IMR-90 (cell line): ENCODE results near the gene FXYD5. TPM values are rescaled to one million over a fixed set of nuclear protein-coding genes. Genes with fewer than 3 reads are reported as not detected.

Experiments used
- ATAC-seq: fragments of 200-7000 bp; cut with Tn5 transposase; 2 replicates; pipeline ENCODE4 v1.9.1; 2020; ENCODE audit warnings: low read depth, mild to moderate bottlenecking, moderate library complexity
- BruUV-seq: library from RNA; stranded (reverse); fragments of 400-500 nt; replicated peaks from 2 replicates; lab custom pipeline; 2021; lab: Mats Ljungman, UMichigan
- CTCF ChIA-PET: fragments of 300-600 bp; formaldehyde crosslinking; extraction: SDS; loops from one replicate; lab custom pipeline; 2021; ENCODE audit warnings: antibody characterized with exemption; lab: Yijun Ruan, JAX
- POLR2A ChIA-PET: fragments of 300-600 bp; sonication (Branson Sonifier 250); formaldehyde crosslinking; loops from one replicate; lab custom pipeline; 2022; ENCODE audit warnings: antibody characterized with exemption; ENCODE audit not compliant: unreplicated experiment; lab: Charles Lee
- DNase-seq: peaks from one replicate; pipeline ENCODE4 v3.0.0; 2013
- H2AFZ ChIP-seq: replicated peaks from 2 replicates; pipeline ENCODE3; 2013; ENCODE audit warnings: low read length, mild to moderate bottlenecking; ENCODE audit not compliant: poor library complexity
- H2AK5ac ChIP-seq: 2 replicates; pipeline ENCODE4 v1.6.1; 2013; ENCODE audit warnings: low read depth, low read length, inconsistent platforms
- H2AK9ac ChIP-seq: replicated peaks from 2 replicates; pipeline ENCODE3; 2013; ENCODE audit warnings: mild to moderate bottlenecking, low read depth, low read length, moderate library complexity; ENCODE audit not compliant: poor library complexity
- H2BK120ac ChIP-seq: 2 replicates; pipeline ENCODE4 v1.6.1; 2013; ENCODE audit warnings: low read depth, low read length, inconsistent platforms
- H2BK15ac ChIP-seq: 3 replicates; pipeline ENCODE4 v1.6.1; 2013; ENCODE audit warnings: low read depth, low read length, inconsistent platforms
- H2BK20ac ChIP-seq: 2 replicates; pipeline ENCODE4 v1.6.1; 2013; ENCODE audit warnings: low read depth, mild to moderate bottlenecking, inconsistent platforms, low read length, moderate library complexity
- H2BK5ac ChIP-seq: 2 replicates; pipeline ENCODE4 v1.6.1; 2013; ENCODE audit warnings: mild to moderate bottlenecking, low read depth, low read length, inconsistent platforms; ENCODE audit not compliant: poor library complexity, severe bottlenecking
- H3K14ac ChIP-seq: replicated peaks from 2 replicates; pipeline ENCODE4 v1.6.1; 2013; ENCODE audit warnings: low read depth, low read length, inconsistent platforms
- H3K18ac ChIP-seq: 2 replicates; pipeline ENCODE4 v1.6.1; 2013; ENCODE audit warnings: low read depth, low read length, control low read depth
- H3K23ac ChIP-seq: 2 replicates; pipeline ENCODE4 v1.6.1; 2013; ENCODE audit warnings: low read depth, low read length, inconsistent platforms
- H3K27ac ChIP-seq: 2 replicates; pipeline ENCODE4 v1.5.1; 2013; ENCODE audit warnings: mild to moderate bottlenecking, control low read depth, low read length; ENCODE audit not compliant: insufficient read depth
- H3K27me3 ChIP-seq: 2 replicates; pipeline ENCODE4 v1.6.1; 2013; ENCODE audit warnings: low read length; ENCODE audit not compliant: control insufficient read depth, insufficient read depth
- H3K36me3 ChIP-seq: 2 replicates; pipeline ENCODE4 v1.6.1; 2013; ENCODE audit warnings: low read length, mixed read lengths; ENCODE audit not compliant: control insufficient read depth, insufficient read depth
- H3K4ac ChIP-seq: 2 replicates; pipeline ENCODE4 v1.6.1; 2013; ENCODE audit warnings: low read depth, low read length, inconsistent platforms
- H3K4me1 ChIP-seq: 2 replicates; pipeline ENCODE4 v1.6.1; 2013; ENCODE audit warnings: low read length, mixed read lengths; ENCODE audit not compliant: control insufficient read depth, insufficient read depth
- H3K4me2 ChIP-seq: 2 replicates; pipeline ENCODE4 v1.6.1; 2013; ENCODE audit warnings: low read depth, mild to moderate bottlenecking, control low read depth, low read length, moderate library complexity
- H3K4me3 ChIP-seq: 2 replicates; pipeline ENCODE4 v1.5.1; 2013; ENCODE audit warnings: low read depth, mild to moderate bottlenecking, control low read depth, low read length, moderate library complexity; ENCODE audit not compliant: insufficient read depth
- H3K56ac ChIP-seq: 2 replicates; pipeline ENCODE4 v1.6.1; 2013; ENCODE audit warnings: low read length, inconsistent platforms; ENCODE audit not compliant: insufficient read depth; ENCODE audit errors: extremely low read depth
- H3K79me1 ChIP-seq, 2 experiments: 2 replicates each; pipeline ENCODE4 v1.6.1; 2013; ENCODE audit warnings: low read length in 2 of 2, inconsistent platforms in 1 of 2, low read depth in 1 of 2
- H3K9ac ChIP-seq: 2 replicates; pipeline ENCODE4 v1.6.1; 2013; ENCODE audit warnings: low read depth, low read length, control low read depth
- H3K9me1 ChIP-seq: 2 replicates; pipeline ENCODE4 v1.6.1; 2013; ENCODE audit warnings: low read length, inconsistent platforms; ENCODE audit not compliant: insufficient read depth
- H3K9me3 ChIP-seq: 2 replicates; pipeline ENCODE4 v1.6.1; 2013; ENCODE audit warnings: low read length; ENCODE audit not compliant: control insufficient read depth, insufficient read depth
- H4K20me1 ChIP-seq: 2 replicates; pipeline ENCODE4 v1.6.1; 2013; ENCODE audit warnings: low read length, inconsistent platforms; ENCODE audit not compliant: insufficient read depth
- H4K5ac ChIP-seq: 2 replicates; pipeline ENCODE4 v1.6.1; 2013; ENCODE audit warnings: mild to moderate bottlenecking, low read depth, low read length, control low read depth
- H4K8ac ChIP-seq, 2 experiments: 2 replicates each; pipeline ENCODE4 v1.6.1; 2013; ENCODE audit warnings: low read depth in 2 of 2, low read length in 2 of 2, control low read depth in 1 of 2, inconsistent platforms in 1 of 2
- H4K91ac ChIP-seq: 2 replicates; pipeline ENCODE4 v1.6.1; 2013; ENCODE audit warnings: low read depth, low read length, inconsistent platforms; ENCODE audit not compliant: insufficient read depth
- BHLHE40 ChIP-seq: fragments of 150-350 bp; IDR thresholded peaks from 2 replicates; pipeline ENCODE4 v1.6.1; 2016; ENCODE audit warnings: mild to moderate bottlenecking, low read depth, low read length
- CEBPB ChIP-seq: IDR thresholded peaks from 2 replicates; pipeline ENCODE4 v1.6.1; 2012; ENCODE audit warnings: low read depth, low read length, improper control_type of control experiment
- CHD1 ChIP-seq: IDR thresholded peaks from 2 replicates; pipeline ENCODE4 v1.6.1; 2012; ENCODE audit warnings: low read depth, low read length, improper control_type of control experiment
- CTCF ChIP-seq: conservative IDR thresholded peaks from 2 replicates; pipeline ENCODE4 v1.5.1; 2012; ENCODE audit warnings: mild to moderate bottlenecking, low read depth, low read length, improper control_type of control experiment
- FOS ChIP-seq: fragments of 150-350 bp; IDR thresholded peaks from 2 replicates; pipeline ENCODE4 v1.6.1; 2016; ENCODE audit warnings: low read depth, low read length
- MAFK ChIP-seq: IDR thresholded peaks from 2 replicates; pipeline ENCODE4 v1.6.1; 2012; ENCODE audit warnings: low read depth, low read length, improper control_type of control experiment
- MAZ ChIP-seq: IDR thresholded peaks from 2 replicates; pipeline ENCODE4 v1.6.1; 2012; ENCODE audit warnings: low read depth, mild to moderate bottlenecking, low read length, improper control_type of control experiment, moderate library complexity, borderline replicate concordance
- MXI1 ChIP-seq: IDR thresholded peaks from 2 replicates; pipeline ENCODE4 v1.6.1; 2012; ENCODE audit warnings: low read depth, mild to moderate bottlenecking, low read length, moderate library complexity, borderline replicate concordance
- NFE2L2 ChIP-seq: fragments of 150-350 bp; IDR thresholded peaks from 2 replicates; pipeline ENCODE4 v1.6.1; 2016; ENCODE audit warnings: low read depth, mild to moderate bottlenecking, low read length
- POLR2A ChIP-seq: IDR thresholded peaks from 2 replicates; pipeline ENCODE4 v1.6.1; 2012; ENCODE audit warnings: mild to moderate bottlenecking, low read depth, low read length
- RAD21 ChIP-seq: IDR thresholded peaks from 2 replicates; pipeline ENCODE4 v1.6.1; 2012; ENCODE audit warnings: low read length, improper control_type of control experiment
- RCOR1 ChIP-seq: IDR thresholded peaks from 2 replicates; pipeline ENCODE4 v1.6.1; 2012; ENCODE audit warnings: mild to moderate bottlenecking, low read length, improper control_type of control experiment; ENCODE audit not compliant: insufficient replicate concordance
- RFX5 ChIP-seq: IDR thresholded peaks from 2 replicates; pipeline ENCODE4 v1.8.0; 2012; ENCODE audit warnings: low read depth, mild to moderate bottlenecking, low read length, moderate library complexity
- SMC3 ChIP-seq: fragments of 150-350 bp; IDR thresholded peaks from 2 replicates; pipeline ENCODE4 v1.6.1; 2016; ENCODE audit warnings: low read depth, mild to moderate bottlenecking, antibody characterized with exemption, low read length, moderate library complexity
- WGBS, 2 experiments: methylation state at CpG; one replicate each; pipeline versions ENCODE4 v1.1.5 to v1.1.7; 2013; ENCODE audit warnings: missing lambda C conversion rate in 2 of 2; ENCODE audit not compliant: insufficient read length in 1 of 2; ENCODE audit errors: extremely low coverage in 2 of 2; 5-methylcytosine and 5-hydroxymethylcytosine counted together
- dilution Hi-C: fragments of 300-500 bp; cut with HindIII; formaldehyde crosslinking; loops from one replicate; pipeline ENCODE4 v1.14.3; 2018; ENCODE audit warnings: low sequenced_read_pairs; ENCODE audit not compliant: unreplicated experiment
- in situ Hi-C: fragments of 300-500 bp; cut with MboI; formaldehyde crosslinking; loops from 3 replicates; pipeline ENCODE4 v1.14.3; 2019; ENCODE audit warnings: low sequenced_read_pairs, inconsistent platforms, mixed read lengths
- intact Hi-C: fragments of 100-400 bp; cut with micrococcal nuclease; formaldehyde crosslinking; loops from 2 replicates; pipeline ENCODE4 v1.10.0; 2022
- polyA plus RNA-seq, 3 experiments: library from polyadenylated mRNA; depleted of rRNA; stranded (reverse); fragments of >200 nt; gene quantifications; 2 replicates each; pipeline ENCODE4 v1.2.3, GENCODE V29; 2012; ENCODE audit warnings: low replicate concordance in 1 of 3
- total RNA-seq: library from RNA; depleted of rRNA; stranded (reverse); fragments of >200 nt; gene quantifications from 2 replicates; pipeline ENCODE4 v1.2.3, GENCODE V29; 2012
- TF ChIP-seq, protein P1 (sequence below): fragments of 150-350 bp; IDR thresholded peaks from 2 replicates; pipeline ENCODE4 v1.6.1; 2017; ENCODE audit warnings: mild to moderate bottlenecking, antibody characterized with exemption, low read length, low read depth
- TF ChIP-seq, protein P2 (sequence below): fragments of 150-350 bp; IDR thresholded peaks from 2 replicates; pipeline ENCODE4 v1.6.1; 2016; ENCODE audit warnings: low read depth, mild to moderate bottlenecking, low read length, moderate library complexity, borderline replicate concordance

FXYD5 gene
- total and polyA plus RNA-seq, 2 of the 4 experiments (the other 2 are of a cell fraction), result 53.6 to 245 TPM

DNA sequence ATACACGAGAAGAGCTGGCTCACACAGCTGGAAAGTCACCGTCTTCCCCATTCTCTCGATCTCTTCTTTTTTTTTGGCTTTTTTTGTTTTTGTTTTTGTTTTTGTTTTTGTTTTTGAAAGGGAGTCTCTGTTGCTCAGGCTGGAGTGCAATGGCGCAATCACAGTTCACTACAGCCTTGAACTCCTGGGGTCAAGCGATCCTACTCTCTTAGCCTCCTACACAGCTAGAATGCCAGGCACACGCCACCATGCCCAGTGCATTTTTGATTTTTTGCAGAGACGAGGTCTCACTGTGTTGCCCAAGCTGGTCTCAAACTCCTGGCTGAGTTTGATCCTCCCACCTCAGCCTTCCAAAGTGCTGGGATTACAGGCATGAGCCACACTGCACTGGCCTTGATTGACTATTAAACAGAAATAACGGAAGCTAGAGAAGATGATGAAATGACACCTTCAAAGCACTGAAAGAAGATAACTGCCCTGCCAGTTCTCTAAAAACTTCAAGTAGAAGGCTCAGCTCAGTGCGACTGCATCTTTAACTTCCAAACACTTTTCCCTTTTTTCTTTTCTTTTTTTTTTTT is 34.9 kb upstream of the FXYD5 start:
- H3K9me1 ChIP-seq, result 0 out of 2 replicates have a peak, but pooled peaks cover 5% of the 10 kb centered on the region
- no peak overlapping the region for H3K4ac ChIP-seq
- BruUV-seq, result no TSS peak
- H3K4me1 ChIP-seq, result peaks cover under 1% of the 10 kb centered on the region; the same call in 1 of the 2 replicates
- no peak overlapping the region for H3K23ac ChIP-seq
- H4K5ac ChIP-seq, result no peak overlapping the region
- H3K18ac ChIP-seq, result no peak overlapping the region
- CTCF ChIA-PET, result no interaction called here
- H2BK15ac ChIP-seq, result no peak overlapping the region
- WGBS, 2 experiments, result 90% methylated on average over 2 of the region's 9 CpGs; no CpG with 5 or more reads in 1 of the 2 experiments
- H3K14ac ChIP-seq, result no peak overlapping the region
- in situ Hi-C loops, result no loop called here
- H3K79me1 ChIP-seq, result 0 out of 4 replicates have a peak, but pooled peaks cover 0 to 7% of the 10 kb centered on the region in 2 experiments
- no peak for ATAC-seq
- H2AK9ac ChIP-seq, result no peak overlapping the region
- no peak overlapping the region for H4K8ac ChIP-seq
- H3K36me3 ChIP-seq, result no peaks in the 10 kb centered on the region
- DNase-seq, result no peak
- intact Hi-C loops, result no loop called here
- H4K91ac ChIP-seq, result no peak overlapping the region
- TF ChIP-seq FOS (no peak), RFX5 (no peak), RAD21 (no peak), MAZ (no peak), CTCF (no peak), CHD1 (no peak), MAFK (no peak), BHLHE40 (no peak), RCOR1 (no peak), MXI1 (no peak), CEBPB (no peak), POLR2A (no peak), SMC3 (no peak), NFE2L2 (no peak)
- TF ChIP-seq, protein P1, sequence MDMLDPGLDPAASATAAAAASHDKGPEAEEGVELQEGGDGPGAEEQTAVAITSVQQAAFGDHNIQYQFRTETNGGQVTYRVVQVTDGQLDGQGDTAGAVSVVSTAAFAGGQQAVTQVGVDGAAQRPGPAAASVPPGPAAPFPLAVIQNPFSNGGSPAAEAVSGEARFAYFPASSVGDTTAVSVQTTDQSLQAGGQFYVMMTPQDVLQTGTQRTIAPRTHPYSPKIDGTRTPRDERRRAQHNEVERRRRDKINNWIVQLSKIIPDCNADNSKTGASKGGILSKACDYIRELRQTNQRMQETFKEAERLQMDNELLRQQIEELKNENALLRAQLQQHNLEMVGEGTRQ, result no peak
- TF ChIP-seq, protein P2, sequence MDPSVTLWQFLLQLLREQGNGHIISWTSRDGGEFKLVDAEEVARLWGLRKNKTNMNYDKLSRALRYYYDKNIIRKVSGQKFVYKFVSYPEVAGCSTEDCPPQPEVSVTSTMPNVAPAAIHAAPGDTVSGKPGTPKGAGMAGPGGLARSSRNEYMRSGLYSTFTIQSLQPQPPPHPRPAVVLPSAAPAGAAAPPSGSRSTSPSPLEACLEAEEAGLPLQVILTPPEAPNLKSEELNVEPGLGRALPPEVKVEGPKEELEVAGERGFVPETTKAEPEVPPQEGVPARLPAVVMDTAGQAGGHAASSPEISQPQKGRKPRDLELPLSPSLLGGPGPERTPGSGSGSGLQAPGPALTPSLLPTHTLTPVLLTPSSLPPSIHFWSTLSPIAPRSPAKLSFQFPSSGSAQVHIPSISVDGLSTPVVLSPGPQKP, result no peak
- H3K9ac ChIP-seq, result no peak overlapping the region
- dilution Hi-C loops, result no loop called here
- H3K56ac ChIP-seq, result no peak overlapping the region
- H2BK120ac ChIP-seq, result no peak overlapping the region
- H3K27ac ChIP-seq, result no peak overlapping the region
- H4K20me1 ChIP-seq, result no peaks in the 10 kb centered on the region
- H3K4me3 ChIP-seq, result no peak overlapping the region
- no peak overlapping the region for H2BK20ac ChIP-seq
- no peak overlapping the region for H3K4me2 ChIP-seq
- H2BK5ac ChIP-seq, result no peak overlapping the region
- H3K9me3 ChIP-seq, result no peaks in the 10 kb centered on the region
- POLR2A ChIA-PET, result no interaction called here
- H2AFZ ChIP-seq, result no peak overlapping the region
- peaks cover 20% of the 10 kb centered on the region for H3K27me3 ChIP-seq
- no peak overlapping the region for H2AK5ac ChIP-seq
